Measurements from ENCODE around the gene ANXA11. TPM values are rescaled to one million over a fixed set of nuclear protein-coding genes. Genes with fewer than 3 reads are reported as not detected.

ANXA11 gene
- total and polyA plus RNA-seq, 9 of the 15 experiments (the other 6 are each of a cell fraction or from before 2014, with no cell fraction given): 43.6 to 212 (median 109) TPM

DNA sequence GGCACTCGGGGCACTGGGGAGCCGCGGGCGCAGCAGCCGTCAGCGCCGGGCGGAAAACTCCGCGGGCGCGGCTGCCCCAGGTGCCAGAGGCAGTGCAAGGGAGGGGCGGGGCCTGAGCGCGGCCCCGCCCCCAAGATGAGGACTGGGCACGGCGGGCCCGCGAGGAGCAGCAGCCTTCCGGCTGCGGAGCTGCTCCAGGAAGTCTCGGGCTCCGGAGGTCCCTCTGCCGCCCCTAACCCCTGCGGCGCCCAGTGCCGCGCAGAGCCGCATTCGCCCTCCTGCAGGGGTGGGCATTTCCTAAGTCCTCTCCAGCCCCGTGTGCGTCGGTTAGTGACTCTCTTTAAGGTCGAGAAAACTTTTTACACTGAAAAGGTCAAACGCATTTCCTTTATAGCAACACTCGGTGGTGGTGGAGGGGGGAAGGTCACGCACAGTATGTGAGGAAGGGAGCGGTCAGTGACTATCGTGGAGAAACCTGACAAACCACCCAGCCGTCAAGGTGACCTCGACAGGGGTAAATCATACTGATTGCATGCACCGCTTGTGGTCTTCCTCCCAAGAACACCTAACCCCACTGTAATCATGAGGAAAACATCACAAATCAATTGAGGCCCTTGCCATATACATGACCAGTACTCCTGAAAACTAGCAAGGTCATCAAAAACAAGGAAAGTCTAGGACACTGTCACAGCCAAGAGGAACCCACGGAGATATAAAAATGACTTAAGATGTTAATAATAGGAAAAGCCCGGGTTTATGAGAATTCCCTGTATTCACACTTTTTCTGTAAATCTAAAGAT, at the start of gene ANXA11 (continued):
- no peak for TF ChIP-seq MITF (IDR thresholded peaks at IDR 0.05)
- TF ChIP-seq, protein P1, sequence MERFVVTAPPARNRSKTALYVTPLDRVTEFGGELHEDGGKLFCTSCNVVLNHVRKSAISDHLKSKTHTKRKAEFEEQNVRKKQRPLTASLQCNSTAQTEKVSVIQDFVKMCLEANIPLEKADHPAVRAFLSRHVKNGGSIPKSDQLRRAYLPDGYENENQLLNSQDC (CRISPR knock-in tag; IDR thresholded peaks at IDR 0.05): peak; percentile 79
- no peak; the same call in 1 of the 2 replicates for TF ChIP-seq RUNX1 (IDR thresholded peaks at IDR 0.05; ENCODE audit: low read depth)
- TF ChIP-seq ATF6 (CRISPR knock-in tag; IDR thresholded peaks at IDR 0.05): no peak
- TF ChIP-seq NFYB (IDR thresholded peaks at IDR 0.05; ENCODE audit: extremely low read depth, insufficient read length): no peak
- TF ChIP-seq BRF1 (IDR thresholded peaks at IDR 0.05; ENCODE audit: borderline replicate concordance, extremely low read depth, insufficient read length): no peak
- peak; percentile 72; the same call in 1 of the 2 replicates for TF ChIP-seq PML (IDR thresholded peaks at IDR 0.05; ENCODE audit: low read length)
- peak; percentile 95 for TF ChIP-seq RBFOX2 (IDR thresholded peaks at IDR 0.05; ENCODE audit: low read depth, low read length)
- TF ChIP-seq ZBTB7A (IDR thresholded peaks at IDR 0.05; ENCODE audit: borderline replicate concordance, control insufficient read depth, low read depth, low read length): peak; percentile 87
- TF ChIP-seq HDAC2 (IDR thresholded peaks at IDR 0.05): peak; percentile 87
- no peak; the same call in 1 of the 2 replicates for TF ChIP-seq ZNF263 (CRISPR knock-in tag; IDR thresholded peaks at IDR 0.05; ENCODE audit: borderline replicate concordance)
- TF ChIP-seq MYC (IDR thresholded peaks at IDR 0.05; ENCODE audit: low read depth, low read length): peak; percentile 69
- TF ChIP-seq MYC (CRISPR knock-in tag; IDR thresholded peaks at IDR 0.05; ENCODE audit: borderline replicate concordance, low read depth): peak; percentile 74; the same call in 1 of the 2 replicates
- no peak for TF ChIP-seq ZNF57 (CRISPR knock-in tag; IDR thresholded peaks at IDR 0.05)
- no peak for TF ChIP-seq ELF2 (CRISPR knock-in tag; IDR thresholded peaks at IDR 0.05)
- TF ChIP-seq CEBPG (CRISPR knock-in tag; IDR thresholded peaks at IDR 0.05): no peak
- TF ChIP-seq CEBPG (tag; conservative IDR thresholded peaks at IDR 0.05 in 1 of 2, IDR thresholded peaks at IDR 0.05 in 1 of 2): no peak
- TF ChIP-seq JUND (IDR thresholded peaks at IDR 0.05; ENCODE audit: borderline replicate concordance, low read depth, low read length): no peak
- TF ChIP-seq JUND (tag; IDR thresholded peaks at IDR 0.05; ENCODE audit: borderline replicate concordance, low read depth, low read length): no peak
- no peak for TF ChIP-seq CREM (IDR thresholded peaks at IDR 0.05; ENCODE audit: low read depth)
- no peak for TF ChIP-seq TCF7 (IDR thresholded peaks at IDR 0.05; ENCODE audit: borderline replicate concordance)
- no peak for TF ChIP-seq PPARD (CRISPR knock-in tag; IDR thresholded peaks at IDR 0.05)
- peak; percentile 34 for TF ChIP-seq RBM25 (IDR thresholded peaks at IDR 0.05; ENCODE audit: low read depth, low read length, severe bottlenecking)
- peak; percentile 32; the same call in 1 of the 2 replicates for TF ChIP-seq RAD51 (IDR thresholded peaks at IDR 0.05; ENCODE audit: borderline replicate concordance, low read depth)
- no peak for TF ChIP-seq COPS2 (conservative IDR thresholded peaks at IDR 0.05)
- no peak for TF ChIP-seq TCF7L2 (IDR thresholded peaks at IDR 0.05; ENCODE audit: low read depth, low read length)
- no peak for TF ChIP-seq EZH2 (IDR thresholded peaks at IDR 0.05; ENCODE audit: borderline replicate concordance, low read depth, low read length)

Measured in K562 (cell line).